H9 (cell line): ENCODE results near the gene IER3. TPM values are rescaled to one million over a fixed set of nuclear protein-coding genes. Genes with fewer than 3 reads are reported as not detected.

Experiments
- DNase-seq: peaks from one replicate; pipeline ENCODE4 v3.0.0-alpha.2; 2017
- H2AFZ ChIP-seq: one replicate; pipeline ENCODE4 v1.6.1; 2013; ENCODE audit warnings: mild to moderate bottlenecking, low read length, control low read depth, moderate library complexity
- H2AK5ac ChIP-seq: 2 replicates; pipeline ENCODE4 v1.6.1; 2013; ENCODE audit warnings: low read length, control low read depth, mixed read lengths; ENCODE audit not compliant: insufficient read length
- H2BK120ac ChIP-seq: one replicate; pipeline ENCODE4 v1.6.1; 2013; ENCODE audit warnings: low read depth, mild to moderate bottlenecking, low read length, control low read depth, inconsistent platforms; ENCODE audit not compliant: poor library complexity, severe bottlenecking
- H2BK12ac ChIP-seq: 2 replicates; pipeline ENCODE4 v1.6.1; 2013; ENCODE audit warnings: low read length, control low read depth, mixed read lengths, low read depth; ENCODE audit not compliant: insufficient read length
- H2BK15ac ChIP-seq: 2 replicates; pipeline ENCODE4 v1.6.1; 2013; ENCODE audit warnings: low read depth, low read length, control low read depth
- H2BK20ac ChIP-seq: one replicate; pipeline ENCODE4 v1.6.1; 2013; ENCODE audit warnings: low read depth, mild to moderate bottlenecking, low read length, control low read depth, inconsistent platforms; ENCODE audit not compliant: poor library complexity, severe bottlenecking
- H2BK5ac ChIP-seq: 2 replicates; pipeline ENCODE4 v1.6.1; 2013; ENCODE audit warnings: low read length, control low read depth, mixed read lengths; ENCODE audit not compliant: insufficient read length
- H3K14ac ChIP-seq: 2 replicates; pipeline ENCODE4 v1.6.1; 2013; ENCODE audit warnings: low read length, control low read depth; ENCODE audit not compliant: insufficient read depth
- H3K18ac ChIP-seq: 2 replicates; pipeline ENCODE4 v1.6.1; 2013; ENCODE audit warnings: low read depth, mild to moderate bottlenecking, mixed read lengths, low read length, control low read depth; ENCODE audit not compliant: insufficient read length
- H3K23ac ChIP-seq: 2 replicates; pipeline ENCODE4 v1.6.1; 2013; ENCODE audit warnings: low read length, control low read depth, mixed read lengths, low read depth; ENCODE audit not compliant: insufficient read length
- H3K23me2 ChIP-seq: 2 replicates; pipeline ENCODE4 v1.6.1; 2013; ENCODE audit warnings: low read depth, mild to moderate bottlenecking, mixed read lengths, low read length, control low read depth; ENCODE audit not compliant: insufficient read length, poor library complexity, severe bottlenecking
- H3K27ac ChIP-seq: 2 replicates; pipeline ENCODE4 v1.5.1; 2013; ENCODE audit warnings: low read length, control low read depth, mixed read lengths, low read depth; ENCODE audit not compliant: insufficient read length
- H3K27me3 ChIP-seq: 2 replicates; pipeline ENCODE4 v1.6.1; 2013; ENCODE audit warnings: low read length, control low read depth, inconsistent platforms; ENCODE audit not compliant: insufficient read depth
- H3K4ac ChIP-seq: 2 replicates; pipeline ENCODE4 v1.6.1; 2013; ENCODE audit warnings: low read depth, mild to moderate bottlenecking, control low read depth, inconsistent platforms, low read length, moderate library complexity
- H3K4me1 ChIP-seq: 2 replicates; pipeline ENCODE4 v1.6.1; 2013; ENCODE audit warnings: low read length, control low read depth, inconsistent platforms; ENCODE audit not compliant: insufficient read depth
- H3K4me2 ChIP-seq: 2 replicates; pipeline ENCODE4 v1.6.1; 2013; ENCODE audit warnings: low read length, control low read depth, mixed read lengths; ENCODE audit not compliant: insufficient read length, insufficient read depth
- H3K56ac ChIP-seq: 2 replicates; pipeline ENCODE4 v1.6.1; 2013; ENCODE audit warnings: low read depth, mild to moderate bottlenecking, mixed read lengths, low read length, control low read depth; ENCODE audit not compliant: insufficient read length
- H3K79me1 ChIP-seq: 2 replicates; pipeline ENCODE4 v1.6.1; 2013; ENCODE audit warnings: low read depth, mild to moderate bottlenecking, moderate library complexity, low read length, control low read depth, inconsistent platforms; ENCODE audit not compliant: insufficient read depth, poor library complexity, severe bottlenecking
- H3K79me2 ChIP-seq: 2 replicates; pipeline ENCODE4 v1.6.1; 2013; ENCODE audit warnings: low read length, control low read depth, inconsistent platforms; ENCODE audit not compliant: insufficient read depth
- H3K9ac ChIP-seq: 2 replicates; pipeline ENCODE4 v1.6.1; 2013; ENCODE audit warnings: low read length, control low read depth, mixed read lengths; ENCODE audit not compliant: insufficient read length; ENCODE audit errors: extremely low read depth
- H3K9me3 ChIP-seq: one replicate; pipeline ENCODE4 v1.6.1; 2013; ENCODE audit warnings: low read depth, low read length, inconsistent platforms; ENCODE audit not compliant: control insufficient read depth
- H3T11ph ChIP-seq: one replicate; pipeline ENCODE4 v1.6.1; 2013; ENCODE audit warnings: mild to moderate bottlenecking, low read length, control low read depth, inconsistent platforms
- H4K20me1 ChIP-seq: one replicate; pipeline ENCODE4 v1.6.1; 2013; ENCODE audit not compliant: control insufficient read depth, insufficient read length, insufficient read depth
- H4K5ac ChIP-seq: 2 replicates; pipeline ENCODE4 v1.6.1; 2013; ENCODE audit warnings: low read depth, mild to moderate bottlenecking, mixed read lengths, low read length, control low read depth; ENCODE audit not compliant: insufficient read length
- H4K8ac ChIP-seq: replicated peaks from 2 replicates; pipeline ENCODE4 v1.6.1; 2013; ENCODE audit warnings: low read length, control low read depth, mixed read lengths, low read depth; ENCODE audit not compliant: insufficient read length
- H4K91ac ChIP-seq: 2 replicates; pipeline ENCODE4 v1.6.1; 2013; ENCODE audit warnings: low read depth, mild to moderate bottlenecking, moderate library complexity, mixed read lengths, low read length, control low read depth; ENCODE audit not compliant: insufficient read length
- H3K27ac Mint-ChIP-seq, 3 experiments: 2 replicates in 2 of 3; 3 replicates in 1 of 3; pipeline ENCODE4 v1.8.0; 2020 to 2021; ENCODE audit warnings: mixed read lengths in 3 of 3, mild to moderate bottlenecking in 1 of 3, moderate library complexity in 1 of 3
- H3K27me3 Mint-ChIP-seq: 2 replicates; pipeline ENCODE4 v1.8.0; 2021; ENCODE audit warnings: low read depth, mild to moderate bottlenecking, moderate library complexity, mixed read lengths
- H3K36me3 Mint-ChIP-seq, 3 experiments: 2 replicates in 2 of 3; 3 replicates in 1 of 3; pipeline ENCODE4 v1.8.0; 2020 to 2021; ENCODE audit warnings: low read depth in 3 of 3, mixed read lengths in 3 of 3; ENCODE audit not compliant: insufficient read depth in 1 of 3
- H3K4me1 Mint-ChIP-seq, 2 experiments: 2 replicates each; pipeline ENCODE4 v1.8.0; 2020; ENCODE audit warnings: mixed read lengths in 2 of 2
- H3K4me3 Mint-ChIP-seq, 2 experiments: 2 replicates in 1 of 2; 3 replicates in 1 of 2; pipeline ENCODE4 v1.8.0; 2020 to 2021; ENCODE audit warnings: mild to moderate bottlenecking in 2 of 2, mixed read lengths in 2 of 2, moderate library complexity in 1 of 2
- H3K9me3 Mint-ChIP-seq, 2 experiments: 2 replicates in 1 of 2; 3 replicates in 1 of 2; pipeline ENCODE4 v1.8.0; 2020; ENCODE audit warnings: mild to moderate bottlenecking in 2 of 2, mixed read lengths in 2 of 2, moderate library complexity in 1 of 2
- WGBS: extraction: QIAGEN DNeasy Blood & Tissue Kit; methylation state at CpG from one replicate; pipeline ENCODE4 v1.1.7; 2013; ENCODE audit warnings: missing lambda C conversion rate, low lambda C conversion rate, mixed read lengths; ENCODE audit not compliant: insufficient read length; ENCODE audit errors: extremely low coverage; 5-methylcytosine and 5-hydroxymethylcytosine counted together
- total RNA-seq: library from RNA; stranded (reverse); gene quantifications from 2 replicates; pipeline ENCODE4 v1.2.1, GENCODE V29; 2021
- TF ChIP-seq, protein P1 (sequence below): fragments of 200-600 bp; sonication (generic); conservative IDR thresholded peaks from 3 replicates; pipeline ENCODE4 v1.8.0; 2021; ENCODE audit warnings: antibody characterized with exemption, mild to moderate bottlenecking

Gene IER3
- total RNA-seq, 1 experiment from 2014 or later, result 43.5 TPM

GRCh38 chr6:30740540-30740870 is 3.8 kb downstream of the IER3 start:
- peaks cover 17% of the 10 kb centered on the region for H3K23me2 ChIP-seq
- H3K4me1 ChIP-seq, result peaks cover 2% of the 10 kb centered on the region; the same call in 1 of the 2 replicates
- H3K56ac ChIP-seq, result no peak overlapping the region
- H3K79me2 ChIP-seq, result peaks cover 13% of the 10 kb centered on the region; the same call in 1 of the 2 replicates
- Mint-ChIP-seq H3K27ac (no peak overlapping the region), H3K4me3 (peak overlapping the region; percentile 5 to 22; a peak in 4 of 5 replicates), H3K27me3 (peaks cover 3% of the 10 kb centered on the region; the same call in 1 of the 2 replicates), H3K36me3 (peaks cover 57 to 68% (median 57%) of the 10 kb centered on the region in 3 experiments), H3K9me3 (no peaks in the 10 kb centered on the region; a peak in 3 of 5 replicates), H3K4me1 (peaks cover 24 to 25% of the 10 kb centered on the region in 2 experiments)
- H3K14ac ChIP-seq, result no peak overlapping the region
- DNase-seq, result no peak
- H3K9me3 ChIP-seq, result no peaks in the 10 kb centered on the region
- no peak overlapping the region for H4K8ac ChIP-seq
- H2BK15ac ChIP-seq, result no peak overlapping the region
- no peaks in the 10 kb centered on the region; the same call in 1 of the 2 replicates for H3K27me3 ChIP-seq
- no peak overlapping the region for H2AK5ac ChIP-seq
- H3T11ph ChIP-seq, result no peak overlapping the region
- no peak overlapping the region for H4K5ac ChIP-seq
- H3K79me1 ChIP-seq, result peaks cover 6% of the 10 kb centered on the region
- no peak overlapping the region for H3K4ac ChIP-seq
- no peak overlapping the region for H2BK12ac ChIP-seq
- H3K27ac ChIP-seq, result no peak overlapping the region
- no CpG with 5 or more reads among the region's 2 CpGs for WGBS
- H3K4me2 ChIP-seq, result no peak overlapping the region
- no peak overlapping the region for H2BK5ac ChIP-seq
- no peak overlapping the region for H3K23ac ChIP-seq
- H2AFZ ChIP-seq, result no peak overlapping the region
- TF ChIP-seq, protein P1, sequence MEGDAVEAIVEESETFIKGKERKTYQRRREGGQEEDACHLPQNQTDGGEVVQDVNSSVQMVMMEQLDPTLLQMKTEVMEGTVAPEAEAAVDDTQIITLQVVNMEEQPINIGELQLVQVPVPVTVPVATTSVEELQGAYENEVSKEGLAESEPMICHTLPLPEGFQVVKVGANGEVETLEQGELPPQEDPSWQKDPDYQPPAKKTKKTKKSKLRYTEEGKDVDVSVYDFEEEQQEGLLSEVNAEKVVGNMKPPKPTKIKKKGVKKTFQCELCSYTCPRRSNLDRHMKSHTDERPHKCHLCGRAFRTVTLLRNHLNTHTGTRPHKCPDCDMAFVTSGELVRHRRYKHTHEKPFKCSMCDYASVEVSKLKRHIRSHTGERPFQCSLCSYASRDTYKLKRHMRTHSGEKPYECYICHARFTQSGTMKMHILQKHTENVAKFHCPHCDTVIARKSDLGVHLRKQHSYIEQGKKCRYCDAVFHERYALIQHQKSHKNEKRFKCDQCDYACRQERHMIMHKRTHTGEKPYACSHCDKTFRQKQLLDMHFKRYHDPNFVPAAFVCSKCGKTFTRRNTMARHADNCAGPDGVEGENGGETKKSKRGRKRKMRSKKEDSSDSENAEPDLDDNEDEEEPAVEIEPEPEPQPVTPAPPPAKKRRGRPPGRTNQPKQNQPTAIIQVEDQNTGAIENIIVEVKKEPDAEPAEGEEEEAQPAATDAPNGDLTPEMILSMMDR, result no peak
- H4K20me1 ChIP-seq, result peaks cover 2% of the 10 kb centered on the region
- no peak overlapping the region for H2BK120ac ChIP-seq
- H3K18ac ChIP-seq, result no peak overlapping the region
- H2BK20ac ChIP-seq, result no peak overlapping the region
- no peak overlapping the region for H4K91ac ChIP-seq
- no peak overlapping the region for H3K9ac ChIP-seq
